NCI-H345 (cell line): ENCODE data around the gene NMNAT1.
A peak's percentile ranks its signal among the peaks of the same experiment; 100 is the strongest.
"Not testable (repeated sequence)": the region's sequence is repeated elsewhere in the genome, so short reads cannot be mapped to it uniquely, and the experiment has no call there.

Experiments used
- DNase-seq: peaks from one replicate; lab custom pipeline; 2025; lab: John Stamatoyannopoulos, UW

NMNAT1 gene

DNA sequence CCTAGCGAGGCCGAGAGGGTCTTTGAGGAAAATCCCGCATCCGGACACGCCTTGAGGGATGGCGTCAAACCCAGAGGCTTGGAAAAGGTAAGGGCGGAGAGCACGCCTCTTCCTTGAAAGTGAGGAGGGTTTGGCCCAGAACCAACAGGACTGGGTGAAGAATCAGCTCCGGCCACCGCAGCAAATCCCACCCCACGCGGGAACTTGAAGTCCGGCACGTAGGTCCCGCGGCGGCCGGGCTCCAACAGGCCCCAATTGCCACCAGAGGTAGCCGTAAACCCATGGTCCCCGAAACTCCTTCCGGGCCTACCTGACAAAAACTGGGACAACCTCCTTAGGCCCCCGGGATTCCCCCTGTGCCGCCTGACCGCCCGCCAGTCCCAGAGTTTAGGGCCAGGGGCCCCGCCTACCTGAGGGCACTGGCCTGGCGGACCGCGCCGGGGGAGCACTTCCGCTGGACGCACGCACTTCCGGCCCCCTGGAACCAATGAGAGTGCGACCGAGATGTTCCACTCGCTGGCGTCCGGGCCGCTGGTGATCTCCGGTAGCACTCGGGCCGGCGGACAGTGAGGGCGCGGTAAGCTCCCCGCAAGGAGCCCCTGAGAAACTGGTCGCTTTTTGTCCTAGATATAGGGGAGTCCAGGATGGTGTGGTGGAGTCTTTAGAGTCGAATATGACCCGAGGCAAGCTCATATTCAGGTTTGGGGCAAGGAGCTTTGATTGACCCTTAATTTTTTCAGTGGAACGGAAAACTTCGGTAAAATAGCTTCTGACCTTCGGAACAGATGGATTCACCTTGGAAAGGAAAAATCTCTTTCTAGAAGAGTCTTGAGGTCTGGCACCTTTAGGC lies at the start of gene NMNAT1, which contains the start of gene LZIC:
Gene NMNAT1, plus strand, starts transcription at position 537 of the 850 bp plus-strand sequence. CDS start 28,599 bp downstream, outside the sequence.
Gene LZIC, minus strand, starts transcription at position 453 of the 850 bp plus-strand sequence. CDS start 6,772 bp downstream, outside the sequence.
- DNase-seq: peak; percentile 92

DNA sequence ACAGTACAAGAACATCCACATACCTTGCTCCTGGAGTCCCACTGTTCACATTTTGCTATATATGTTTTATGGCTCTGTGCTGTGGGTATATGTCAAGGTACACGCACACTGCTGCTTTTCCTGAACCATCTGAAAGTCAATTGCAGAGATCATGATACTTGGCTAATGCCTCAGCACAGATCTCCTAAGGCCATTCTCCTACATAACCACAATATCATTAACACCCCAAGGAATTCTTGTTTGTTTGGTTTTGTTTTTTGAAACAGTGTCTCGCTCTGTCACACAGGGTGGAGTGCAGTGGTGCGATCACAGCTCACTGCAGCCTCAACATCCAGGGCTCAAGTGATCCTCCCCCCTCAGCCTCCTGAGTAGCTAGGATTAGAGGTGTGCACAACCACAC lies 49.2 kb upstream of the NMNAT1 start:
- no peak for DNase-seq

DNA sequence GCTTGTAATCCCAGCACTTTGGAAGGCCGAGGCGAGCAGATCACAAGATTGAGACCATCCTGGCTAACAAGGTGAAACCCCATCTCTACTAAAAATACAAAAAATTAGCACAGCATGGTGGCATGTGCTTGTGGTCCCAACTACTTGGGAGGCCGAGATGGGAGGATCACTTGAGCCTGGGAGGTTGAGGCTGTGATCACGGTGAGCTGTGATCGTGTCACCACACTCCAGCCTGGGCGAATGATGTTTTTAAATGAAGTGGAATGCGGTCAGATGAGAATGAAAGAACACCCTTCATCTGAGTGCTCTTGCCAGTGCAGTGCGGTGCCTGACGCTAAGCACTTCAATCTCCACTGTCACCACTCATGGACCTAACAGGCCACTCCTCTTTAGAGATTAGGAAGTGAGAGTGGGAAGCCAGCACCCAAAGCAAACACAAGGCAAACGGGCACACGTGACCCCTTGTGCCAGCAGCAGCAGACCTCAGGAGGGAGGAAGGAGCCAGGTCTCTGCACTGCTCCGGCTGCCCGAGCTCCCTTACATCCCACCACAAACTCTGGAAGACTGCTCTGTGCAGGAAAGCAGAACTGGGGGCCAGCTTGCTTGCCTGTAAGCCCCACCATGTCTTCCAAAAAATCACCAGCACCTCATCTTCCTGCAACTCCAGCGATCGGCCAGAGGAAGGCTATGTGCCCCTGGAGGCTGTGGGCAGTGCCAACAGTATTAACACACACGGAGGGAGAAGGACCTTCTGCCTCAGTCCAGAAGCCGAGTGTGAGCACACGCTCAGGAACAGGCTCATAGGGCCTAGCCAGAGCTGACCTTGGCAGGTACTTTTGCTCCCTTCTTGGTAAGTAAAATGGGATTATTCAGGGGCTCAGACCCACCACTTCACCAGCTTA lies 42.9 kb upstream of the NMNAT1 start:
- DNase-seq: peak; percentile 92

DNA sequence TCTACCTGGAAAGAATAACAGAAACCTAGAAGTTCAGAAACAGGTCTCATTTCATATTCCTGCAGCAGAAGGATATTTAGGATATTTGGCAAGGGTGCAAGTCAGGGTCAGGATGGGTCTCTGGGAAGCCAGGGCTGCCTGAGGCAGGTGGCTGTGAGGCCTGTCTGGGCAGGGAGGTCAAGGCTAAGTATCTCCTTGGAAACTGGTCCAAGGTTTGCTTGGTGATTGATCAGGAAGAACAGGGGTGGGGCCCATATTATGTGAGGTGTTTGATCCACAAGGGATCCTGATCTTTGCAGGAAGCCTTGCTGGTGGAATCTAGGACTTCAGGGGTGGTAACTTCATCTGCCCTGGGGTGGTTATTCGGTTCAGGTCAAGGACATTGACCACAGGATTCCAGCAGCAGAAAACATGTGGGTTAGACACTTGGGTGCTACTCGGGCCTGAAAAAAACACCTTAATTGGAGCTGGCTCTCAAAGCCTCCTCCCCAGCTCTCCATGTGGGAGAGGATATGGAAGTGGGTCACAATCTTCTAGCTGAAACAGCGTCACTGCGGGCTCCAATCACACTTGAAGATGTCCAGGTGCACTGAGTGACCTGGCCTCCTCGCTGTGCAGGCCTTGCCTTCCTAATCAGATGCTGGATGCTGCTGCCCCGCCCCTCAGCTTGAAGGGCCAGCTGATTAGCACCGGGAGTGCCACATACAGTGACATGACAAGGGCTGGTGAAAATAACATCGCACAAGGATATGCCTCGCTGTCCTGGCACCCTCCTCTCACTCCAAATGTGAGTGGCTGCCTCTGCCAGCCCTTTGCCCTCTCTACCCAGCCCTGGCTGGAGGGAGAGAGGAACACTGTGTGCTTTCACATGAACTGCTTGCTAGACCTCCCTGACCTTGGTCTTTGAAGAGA lies 41.9 kb upstream of the NMNAT1 start:
- peak; percentile 9 for DNase-seq

- no peak for DNase-seq
Measured at GRCh38 chr1:9902060-9902452, 41.2 kb upstream of the NMNAT1 start.

DNA sequence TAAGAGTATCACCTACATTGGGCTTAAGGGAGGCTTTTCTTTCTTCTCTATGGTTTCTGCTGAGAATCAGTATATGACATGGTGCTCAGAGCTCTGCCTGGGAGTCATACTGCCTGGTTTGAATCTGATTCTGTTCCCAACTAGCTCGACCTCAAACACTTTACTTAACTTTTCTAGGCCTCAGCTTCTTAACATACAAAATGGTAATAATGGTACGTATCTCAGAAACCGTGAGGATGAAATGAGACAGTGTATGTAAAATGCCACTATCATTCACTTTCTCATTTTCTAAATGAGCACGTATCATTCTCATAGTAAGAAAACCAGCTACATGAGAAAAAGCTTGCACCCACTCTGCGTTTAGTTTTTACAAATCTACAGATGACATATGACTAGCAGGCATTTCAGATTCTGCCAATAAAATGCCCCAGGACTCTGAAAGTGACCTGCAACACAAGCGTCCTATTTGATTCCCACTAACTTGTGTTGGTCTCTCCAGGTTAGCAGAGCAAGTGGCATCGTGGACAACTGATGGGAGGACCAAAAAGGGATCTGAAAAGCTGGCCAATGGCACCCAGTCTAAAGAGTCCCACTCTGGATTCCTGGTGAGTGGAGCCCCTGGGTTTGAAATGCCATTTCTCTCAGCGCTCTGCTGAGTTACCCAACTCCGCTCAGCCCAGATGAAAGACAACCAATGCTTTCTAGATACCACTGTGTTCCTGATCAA lies 39.3 kb upstream of the NMNAT1 start:
- no peak for DNase-seq

GRCh38 chr1:9904596-9904995 lies 38.7 kb upstream of the NMNAT1 start:
- no peak for DNase-seq

GRCh38 chr1:9905010-9905409 lies 38.3 kb upstream of the NMNAT1 start:
- no peak for DNase-seq

GRCh38 chr1:9906466-9906865 lies 36.8 kb upstream of the NMNAT1 start:
- no peak for DNase-seq

GRCh38 chr1:9907441-9907840 lies 35.8 kb upstream of the NMNAT1 start:
- no peak for DNase-seq

DNA sequence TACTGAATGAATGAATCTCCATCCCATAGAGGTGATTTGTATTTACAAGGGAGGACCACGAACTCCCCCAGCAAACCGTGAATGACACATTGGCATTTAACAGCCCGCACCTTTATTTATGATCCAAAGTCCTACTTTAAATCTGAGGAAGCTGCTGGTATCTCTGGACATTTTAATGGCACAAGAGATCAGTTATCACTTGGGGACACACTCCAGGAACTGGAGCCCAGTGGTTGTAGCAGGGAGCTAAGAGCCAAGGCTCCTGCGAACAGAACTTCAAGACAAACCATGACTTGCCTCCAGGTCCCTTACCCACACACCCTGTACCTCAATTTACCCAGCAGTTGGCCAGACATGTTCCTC lies 34.4 kb upstream of the NMNAT1 start:
- DNase-seq: no peak

DNA sequence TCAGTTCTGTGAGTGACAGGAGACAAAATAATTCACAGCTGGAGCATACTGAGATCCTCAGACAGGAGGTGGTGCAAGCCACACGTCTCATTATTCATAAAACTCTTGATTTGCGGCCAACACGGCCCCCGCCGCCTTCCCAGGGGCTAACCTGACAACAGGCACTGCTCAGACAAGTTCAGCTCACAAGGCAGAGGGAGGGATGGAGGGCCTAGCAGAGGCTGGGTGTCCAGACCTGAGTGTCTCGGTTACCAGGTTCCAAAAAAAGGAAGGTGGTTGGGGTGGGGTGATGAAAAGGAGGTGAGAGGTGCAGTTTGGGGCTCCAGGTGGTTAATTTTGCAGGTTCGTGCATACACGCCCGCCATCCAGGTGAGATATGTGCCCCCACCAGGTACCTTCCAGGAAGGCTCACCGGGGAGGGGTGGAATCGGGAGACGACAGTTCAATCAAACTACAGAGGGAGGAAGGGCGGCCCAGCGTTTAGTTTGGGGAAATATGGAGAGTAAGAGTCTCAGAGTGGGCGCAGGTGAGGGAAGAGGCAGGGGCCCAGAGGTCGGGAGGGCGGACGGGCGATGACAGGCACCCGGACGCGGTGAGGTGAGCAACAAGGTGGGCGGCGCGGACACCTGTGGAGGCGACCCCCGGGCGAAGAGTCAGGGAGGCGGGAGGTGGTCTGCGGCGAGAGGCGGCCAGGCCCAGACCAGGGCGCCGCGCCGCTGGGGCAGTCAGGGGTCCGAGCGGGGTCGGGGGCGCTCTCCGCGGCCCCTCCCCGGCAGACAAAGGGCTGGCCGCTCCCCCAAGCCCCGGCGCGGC lies 33.8 kb upstream of the NMNAT1 start:
- peak; percentile 26 for DNase-seq

DNA sequence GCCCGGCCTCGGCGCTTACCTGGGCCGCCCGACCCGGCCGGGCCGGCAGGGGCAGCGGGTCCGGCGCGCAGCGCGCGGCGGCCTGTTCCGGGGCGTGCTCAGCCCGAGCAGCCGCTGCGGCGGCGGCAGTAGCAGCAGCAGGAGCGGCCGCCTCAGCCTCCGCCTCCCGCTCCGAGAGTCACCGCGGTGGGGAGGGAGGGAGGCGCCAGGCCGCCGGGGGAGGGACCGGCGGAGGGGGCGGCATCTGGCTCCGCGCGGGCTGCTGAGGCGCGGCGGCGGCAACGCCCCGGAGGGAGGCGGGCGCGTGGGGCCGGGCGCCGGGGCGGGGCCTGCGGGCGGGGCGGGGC lies 33.2 kb upstream of the NMNAT1 start, which contains the start of gene CTNNBIP1:
Gene CTNNBIP1, minus strand, starts transcription at position 194 of the 347 bp plus-strand sequence. CDS start 38,205 bp downstream, outside the sequence.
- DNase-seq: no peak

DNA sequence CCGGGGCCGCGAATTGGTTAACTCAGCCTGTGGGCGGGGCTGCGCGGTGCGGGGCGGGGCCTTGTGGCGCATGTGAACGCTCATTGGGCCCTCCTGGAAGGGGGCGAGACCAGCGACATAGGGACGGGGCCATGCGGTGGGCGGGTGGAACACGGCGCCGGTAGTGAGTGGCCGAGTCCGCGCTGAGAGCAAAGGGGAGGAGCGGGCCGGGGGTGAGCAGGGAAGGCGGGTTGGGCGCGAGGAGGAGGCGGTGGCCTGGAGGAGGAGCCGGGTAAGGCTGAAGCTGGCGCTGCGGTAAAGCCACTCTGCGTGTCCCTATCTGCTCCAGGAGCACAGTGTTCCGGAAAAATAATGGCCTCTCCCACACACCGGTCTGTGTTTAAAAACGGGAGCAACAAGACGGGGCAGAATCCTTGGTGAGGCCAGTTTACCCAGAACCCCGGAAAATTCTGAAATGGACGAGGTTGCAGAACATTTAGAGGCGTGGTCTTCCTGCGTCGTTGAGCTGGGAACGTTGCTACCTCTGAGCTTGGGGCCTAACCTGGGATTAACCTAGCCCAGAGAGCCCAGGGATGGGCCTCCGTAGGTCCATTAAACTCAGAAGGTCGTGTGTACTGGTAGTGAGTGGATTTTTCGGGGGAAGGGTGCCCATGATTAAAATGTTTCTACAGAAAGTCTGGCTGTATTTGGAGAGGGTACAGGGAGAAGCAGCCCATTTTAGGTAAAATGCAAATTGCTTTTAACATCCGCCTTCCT lies 32.7 kb upstream of the NMNAT1 start:
- peak; percentile 99 for DNase-seq

DNA sequence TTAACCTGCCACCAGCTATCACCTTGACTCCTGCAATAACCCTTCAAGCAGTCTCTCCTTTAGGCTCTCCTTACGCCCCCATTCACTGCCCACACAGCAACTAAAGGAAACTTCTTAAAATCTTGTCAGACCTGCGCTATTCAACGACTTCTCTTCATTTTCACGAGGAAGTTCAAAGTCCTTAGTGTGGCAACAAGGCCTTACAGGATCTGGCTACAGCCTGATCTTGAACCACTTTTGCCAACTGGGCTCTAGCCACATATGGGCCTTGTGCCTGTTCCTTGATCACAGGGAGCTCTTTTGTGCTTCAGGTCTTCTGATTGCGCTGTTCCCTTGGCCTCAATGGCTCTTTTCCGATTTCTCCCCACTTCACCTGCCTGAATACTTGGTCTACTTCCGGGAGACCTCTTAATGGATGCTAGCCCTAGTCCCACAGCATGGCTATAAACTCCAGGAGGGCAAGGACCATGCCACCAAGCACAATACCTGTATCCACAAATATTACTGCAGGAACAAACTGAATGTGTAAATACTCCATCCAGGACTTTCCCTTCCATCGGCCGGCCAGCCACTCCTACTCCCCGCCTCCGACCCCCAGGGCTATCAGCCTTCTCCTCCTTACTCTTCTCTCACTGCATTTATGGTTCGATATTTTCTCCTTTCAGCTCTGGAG lies 30.9 kb upstream of the NMNAT1 start:
- DNase-seq: no peak

GRCh38 chr1:9914610-9914937 lies 28.7 kb upstream of the NMNAT1 start:
- no peak for DNase-seq

DNA sequence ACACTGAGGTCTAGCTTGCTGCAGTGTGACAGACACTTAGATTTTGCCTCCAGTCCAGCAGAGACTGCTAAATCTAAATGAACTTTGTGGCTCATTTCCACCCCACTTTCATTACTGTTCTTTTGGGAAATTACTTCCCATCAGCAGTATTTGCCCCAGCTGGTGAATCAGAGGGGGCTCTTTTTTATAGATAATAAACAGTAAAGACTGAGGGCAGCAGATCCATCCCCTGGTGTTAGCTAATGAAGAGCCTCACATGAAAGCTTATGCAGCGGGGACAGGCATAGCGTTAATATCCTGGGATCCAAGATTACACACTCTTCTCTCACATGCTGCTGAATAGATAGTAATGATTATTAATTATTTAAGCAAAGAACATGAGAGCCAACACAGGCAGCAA lies 26.8 kb upstream of the NMNAT1 start:
- no peak for DNase-seq

DNA sequence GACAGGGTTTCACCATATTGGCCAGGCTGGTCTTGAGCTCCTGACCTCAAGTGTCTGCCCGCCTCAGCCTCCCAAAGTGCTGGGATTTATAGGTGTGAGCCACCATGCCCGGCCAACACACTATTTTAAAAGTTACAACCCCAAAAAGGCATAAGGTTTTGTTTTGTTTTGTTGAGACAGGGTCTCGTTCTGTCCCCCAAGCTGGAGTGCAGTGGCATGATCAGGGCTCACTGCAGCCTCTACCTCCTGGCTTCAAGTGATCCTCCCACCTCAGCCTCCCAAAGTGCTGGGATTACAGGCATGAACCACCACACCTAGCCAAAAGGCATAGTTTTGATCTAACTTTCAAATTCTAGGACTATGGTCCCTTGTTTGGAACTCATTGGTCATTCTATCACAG lies 25.8 kb upstream of the NMNAT1 start:
- not testable (repeated sequence) for DNase-seq

GRCh38 chr1:9917901-9918300 lies 25.4 kb upstream of the NMNAT1 start:
- DNase-seq: no peak
